Measurements from ENCODE around the gene WDR18.

WDR18 gene

DNA sequence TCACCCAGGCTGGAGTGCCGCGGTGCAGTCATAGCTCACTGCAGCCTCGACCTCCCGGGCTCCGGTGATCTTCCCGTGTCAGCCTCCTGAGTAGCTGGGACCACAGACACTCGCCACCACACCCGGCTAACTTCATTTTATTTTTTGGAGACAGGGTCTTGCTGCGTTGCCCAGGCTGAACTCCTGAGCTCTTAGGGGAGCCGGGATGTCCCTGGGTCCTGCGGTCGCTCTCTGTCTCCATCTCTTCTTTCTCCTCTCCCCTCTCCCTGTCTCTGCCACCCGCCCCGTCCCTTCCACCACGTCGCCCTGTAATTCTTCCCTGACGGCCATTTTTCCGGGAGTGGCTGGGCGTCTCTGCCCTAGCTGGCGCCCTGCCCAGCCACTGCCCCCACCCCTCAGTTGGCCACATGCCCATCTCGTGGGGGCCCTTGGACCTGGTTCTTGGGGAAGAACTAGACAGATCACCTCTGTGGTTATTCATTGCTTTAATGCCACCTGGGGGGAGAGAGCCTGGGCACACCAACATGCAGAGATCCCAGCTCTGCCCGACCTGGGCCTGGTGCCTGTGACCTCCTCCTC, 39.4 kb upstream of the WDR18 start:
- no peak overlapping the region for H3K4me3 ChIP-seq (ENCODE audit: low read depth, low read length)
- TF ChIP-seq CTCF (IDR thresholded peaks at IDR 0.05; ENCODE audit: borderline replicate concordance, insufficient read depth, low read depth, low read length) = no peak

GRCh38 chr19:945401-946252, 38.5 kb upstream of the WDR18 start:
- H3K4me3 ChIP-seq (ENCODE audit: low read depth, low read length) = no peak overlapping the region

DNA sequence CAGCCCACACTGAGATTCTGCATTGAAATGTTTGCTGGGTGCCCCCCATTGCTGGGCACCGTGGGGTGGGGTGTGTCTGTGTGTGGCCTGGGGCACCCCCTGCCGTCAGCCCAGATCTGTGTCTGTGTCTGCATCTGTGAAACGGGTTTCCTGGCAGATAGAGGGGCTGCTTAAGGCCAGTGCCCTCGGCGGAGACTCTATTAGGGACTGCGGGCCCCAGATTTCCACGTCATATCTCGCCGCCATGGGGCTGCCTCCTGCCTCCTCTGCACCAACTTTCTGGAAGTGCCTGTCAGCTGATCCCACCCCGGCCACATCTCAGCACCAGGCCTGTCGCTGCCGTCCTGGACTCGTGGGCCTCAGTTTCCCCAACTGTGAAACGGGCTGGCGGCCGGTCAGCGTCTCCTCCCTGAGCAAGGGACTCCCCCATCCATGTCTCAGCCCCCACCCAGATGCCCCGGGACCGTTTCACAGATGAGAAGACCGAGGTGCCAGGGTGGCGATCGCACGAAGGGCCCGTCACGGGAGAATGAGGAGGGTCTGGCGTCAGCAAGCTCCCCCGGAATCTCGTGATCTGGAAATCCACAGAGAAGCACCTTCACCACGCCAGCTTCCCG, 36.9 kb upstream of the WDR18 start:
- H3K4me3 ChIP-seq (ENCODE audit: low read depth, low read length) = peak overlapping the region; percentile 47
- TF ChIP-seq CTCF (IDR thresholded peaks at IDR 0.05; ENCODE audit: borderline replicate concordance, insufficient read depth, low read depth, low read length) = no peak

More at GRCh38 chr19:945401-946252, 38.5 kb upstream of the WDR18 start:
- no peak for TF ChIP-seq CTCF (IDR thresholded peaks at IDR 0.05; ENCODE audit: borderline replicate concordance, insufficient read depth, low read depth, low read length)

GRCh38 chr19:947707-948539, 36.2 kb upstream of the WDR18 start:
- TF ChIP-seq CTCF (IDR thresholded peaks at IDR 0.05; ENCODE audit: borderline replicate concordance, insufficient read depth, low read depth, low read length) = no peak
- peak overlapping the region; percentile 47 for H3K4me3 ChIP-seq (ENCODE audit: low read depth, low read length)

DNA sequence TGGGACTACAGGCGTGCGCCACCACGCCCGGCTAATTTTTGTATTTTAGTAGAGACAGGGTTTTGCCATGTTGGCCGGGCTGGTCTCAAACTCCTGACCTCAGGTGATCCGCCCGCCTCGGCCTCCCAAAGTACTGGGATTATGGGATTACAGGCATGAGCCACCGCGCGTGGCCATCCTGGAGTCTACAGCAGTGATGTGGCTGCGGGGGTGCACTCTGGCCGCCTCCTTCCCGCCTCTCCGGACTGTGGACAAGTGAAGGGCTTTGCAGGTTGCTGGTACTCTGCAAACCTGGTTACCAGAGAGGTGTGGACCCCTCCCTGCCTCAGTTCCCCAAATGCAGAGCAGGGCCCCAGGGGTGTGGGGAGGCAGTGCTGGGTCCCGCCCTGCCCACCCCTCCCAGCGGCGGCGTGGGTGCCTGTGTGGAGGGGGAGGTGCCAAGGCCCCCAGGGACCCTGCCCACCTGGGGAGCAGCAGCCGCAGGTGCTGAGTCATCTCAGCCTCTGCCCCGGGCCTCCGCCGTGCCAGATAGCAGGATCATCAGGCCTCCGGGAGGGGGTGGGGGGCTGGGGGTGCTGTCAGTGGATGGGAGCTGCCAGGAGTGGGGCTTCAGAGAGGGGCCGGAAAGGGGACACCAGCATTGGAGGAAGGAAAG, 35.2 kb upstream of the WDR18 start:
- TF ChIP-seq CTCF (IDR thresholded peaks at IDR 0.05; ENCODE audit: borderline replicate concordance, insufficient read depth, low read depth, low read length) = no peak
- no peak overlapping the region for H3K4me3 ChIP-seq (ENCODE audit: low read depth, low read length)

DNA sequence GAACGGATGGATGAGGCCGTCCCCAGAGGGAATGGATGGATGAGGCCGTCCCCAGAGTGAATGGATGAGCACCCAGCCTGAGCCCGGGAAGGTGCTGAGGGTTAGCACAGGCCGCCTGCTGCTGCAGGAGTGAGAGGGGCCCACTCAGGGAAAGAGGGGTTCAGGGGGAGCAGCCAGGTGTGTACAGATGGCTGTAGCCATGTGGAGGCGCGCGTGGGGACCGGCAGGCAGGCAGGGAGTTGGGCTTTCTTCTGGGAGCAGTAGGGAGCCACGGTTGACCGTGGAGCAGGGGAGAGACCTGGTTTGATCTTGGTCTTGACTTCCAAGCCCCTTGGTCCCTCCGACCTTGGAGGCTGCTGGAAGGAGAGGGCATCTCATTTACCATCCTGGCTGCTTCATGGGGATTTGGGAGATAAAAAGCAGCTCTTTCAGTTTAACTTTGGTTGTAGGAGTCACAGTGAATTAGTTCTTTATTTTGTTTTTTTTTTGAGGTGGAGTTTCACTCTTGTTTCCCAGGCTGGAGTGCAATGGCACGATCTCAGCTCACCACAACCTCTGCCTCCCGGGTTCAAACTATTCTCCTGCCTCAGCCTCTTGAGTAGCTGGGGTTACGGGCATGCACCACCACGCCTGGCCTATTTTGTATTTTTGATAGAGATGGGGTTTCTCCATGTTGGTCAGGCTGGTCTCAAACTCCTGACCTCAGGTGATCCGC, 33.6 kb upstream of the WDR18 start:
- peak overlapping the region; percentile 16 for H3K4me3 ChIP-seq (ENCODE audit: low read depth, low read length)
- TF ChIP-seq CTCF (IDR thresholded peaks at IDR 0.05; ENCODE audit: borderline replicate concordance, insufficient read depth, low read depth, low read length) = no peak

Measured in GM12875 (cell line).